ENCODE measurements around the gene ZP4. TPM values are rescaled to one million over a fixed set of nuclear protein-coding genes. Genes with fewer than 3 reads are reported as not detected.

The ZP4 gene
- total and polyA plus RNA-seq, 12 donors = not detected

- Histone ChIP-seq H3K4me3 (no peak overlapping the region), H3K36me3 (no peaks in the 10 kb centered on the region), H3K27ac (no peak overlapping the region), H3K9me3 (no peaks in the 10 kb centered on the region), H3K27me3 (no peaks in the 10 kb centered on the region), H3K4me1 (peaks cover 0 to 9% (median 6%) of the 10 kb centered on the region in 9 donors)
- no peak for DNase-seq
- no peak for ATAC-seq
- intact Hi-C loops (cut with DNase I) = no loop called here
- TF ChIP-seq CTCF (IDR thresholded peaks at IDR 0.05) = no peak
- 61 to 68% methylated on average over 4 of the region's 4 CpGs for WGBS, 2 donors
Measured at GRCh38 chr1:237868817-237869600, 21.7 kb downstream of the ZP4 start.

DNA sequence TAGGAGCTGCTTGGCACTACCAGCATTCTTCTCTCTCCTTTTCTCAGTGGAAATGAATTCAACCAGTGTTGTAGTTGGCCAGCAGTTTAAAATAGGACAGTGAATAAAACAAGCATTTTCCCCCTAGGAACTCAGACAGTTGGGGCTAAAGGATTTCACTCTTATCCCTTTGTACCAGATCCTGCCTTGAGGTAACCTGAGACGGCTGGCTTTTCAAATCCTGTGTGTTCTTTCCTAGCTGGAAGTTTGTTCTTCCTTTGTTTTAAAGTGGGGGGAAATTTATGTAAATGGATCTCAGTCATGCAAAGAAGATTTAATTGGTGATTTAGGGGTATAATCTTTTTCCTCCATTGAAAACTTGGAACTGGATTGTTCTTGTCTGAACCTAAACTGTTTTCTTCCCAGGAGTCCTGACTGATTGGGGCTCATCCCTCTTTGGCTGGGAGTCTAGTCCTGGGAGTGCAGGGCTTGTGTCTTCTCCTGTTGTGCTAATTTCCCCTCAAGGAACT is 23.3 kb downstream of the ZP4 start:
- no peak overlapping the region for H3K4me3 ChIP-seq
- TF ChIP-seq CTCF (IDR thresholded peaks at IDR 0.05) = no peak
- no peaks in the 10 kb centered on the region for H3K27me3 ChIP-seq
- WGBS, 2 donors = 82 to 84% methylated on average over 1 of the region's 1 CpG
- no peaks in the 10 kb centered on the region for H3K36me3 ChIP-seq
- H3K27ac ChIP-seq = no peak overlapping the region
- ATAC-seq (no peak), DNase-seq (no peak)
- intact Hi-C loops (cut with DNase I) = no loop called here
- peaks cover 0 to 11% (median 8%) of the 10 kb centered on the region in 9 donors for H3K4me1 ChIP-seq
- H3K9me3 ChIP-seq = no peaks in the 10 kb centered on the region

DNA sequence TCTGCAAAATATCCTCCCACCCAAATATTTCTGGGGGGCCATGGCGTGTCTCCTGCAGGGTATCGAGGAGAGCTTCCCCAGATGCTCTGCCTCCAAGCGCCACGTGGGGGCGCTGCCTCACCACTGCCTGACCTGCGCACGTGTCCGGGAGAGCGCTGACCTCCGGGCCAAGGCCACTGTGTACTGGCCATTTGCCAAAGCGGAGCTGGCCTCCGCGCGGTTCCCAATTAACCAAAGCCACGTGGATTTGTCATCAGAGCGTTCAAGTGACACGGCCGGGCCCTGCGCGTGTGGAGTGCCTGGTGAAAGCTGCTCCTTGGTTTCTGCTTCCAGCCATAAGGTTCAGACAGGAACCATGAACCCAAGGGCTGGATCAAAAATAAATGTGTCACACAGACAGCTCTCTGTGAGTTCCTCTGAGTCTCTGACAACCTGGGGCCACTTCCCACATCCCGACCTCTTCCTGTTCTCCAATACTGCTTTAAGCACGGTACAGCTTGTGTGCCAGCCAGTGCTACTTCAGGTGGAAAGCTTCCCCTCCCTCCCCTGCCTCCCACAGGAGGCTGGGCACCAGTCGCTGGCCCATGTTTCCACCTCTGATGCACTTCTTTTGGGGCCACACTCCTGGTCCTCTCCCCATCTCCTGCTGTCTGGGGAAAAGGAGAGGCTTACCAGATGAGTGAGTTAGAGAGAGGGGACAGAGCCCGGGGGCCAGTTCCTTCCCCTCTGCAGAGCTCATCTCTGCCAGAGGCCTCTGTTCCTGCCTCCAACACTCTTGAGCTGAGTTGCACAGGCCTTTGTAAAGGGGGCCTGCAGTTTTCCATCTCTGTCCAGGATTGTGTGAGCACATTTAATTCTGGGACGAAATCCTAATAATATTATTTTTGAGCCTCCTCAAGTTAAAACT is 26.1 kb downstream of the ZP4 start:
- Histone ChIP-seq H3K4me3 (peak overlapping the region in 2 of 10 donors; percentile 1 to 20), H3K27me3 (no peaks in the 10 kb centered on the region), H3K9me3 (no peaks in the 10 kb centered on the region), H3K4me1 (peaks cover 0 to 11% (median 8%) of the 10 kb centered on the region in 9 donors), H3K36me3 (no peaks in the 10 kb centered on the region), H3K27ac (no peak overlapping the region)
- intact Hi-C loops (cut with DNase I) = no loop called here
- ATAC-seq (peak; percentile 80 to 92 (median 90)), DNase-seq (peak; percentile 58 to 73)
- 10% methylated on average over 25 of the region's 25 CpGs for WGBS, 2 donors
- peak; percentile 68 to 90 (median 85) for TF ChIP-seq CTCF (IDR thresholded peaks at IDR 0.05)

DNA sequence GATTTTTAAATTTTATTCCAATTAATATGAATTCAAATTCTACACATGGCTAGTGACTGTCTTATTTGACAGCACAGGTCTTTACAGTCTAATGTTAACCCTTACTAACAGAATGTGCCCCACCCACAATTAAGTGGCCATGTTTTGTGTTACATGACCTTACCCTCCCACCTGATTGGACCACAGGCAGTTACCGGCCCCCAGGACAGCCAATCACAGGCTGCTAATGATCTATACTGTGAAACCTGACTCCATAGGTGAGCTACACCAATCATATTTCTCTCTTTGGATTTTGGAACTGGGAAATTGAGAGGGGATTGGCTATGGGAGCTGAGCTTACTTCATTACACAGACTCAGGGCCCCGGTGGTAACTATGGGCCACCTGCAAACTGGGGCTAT is 27.5 kb downstream of the ZP4 start:
- intact Hi-C loops (cut with DNase I) = no loop called here
- no peak for ATAC-seq

More for the DNA sequence above, 27.5 kb downstream of the ZP4 start:
- no peak for TF ChIP-seq CTCF (IDR thresholded peaks at IDR 0.05)
- Histone ChIP-seq H3K27me3 (no peaks in the 10 kb centered on the region), H3K9me3 (no peaks in the 10 kb centered on the region), H3K27ac (no peak overlapping the region), H3K36me3 (no peaks in the 10 kb centered on the region), H3K4me1 (peaks cover 0 to 11% (median 8%) of the 10 kb centered on the region in 9 donors), H3K4me3 (no peak overlapping the region)
- DNase-seq = no peak
- 85 to 87% methylated on average over 2 of the region's 2 CpGs for WGBS, 2 donors

Measured in heart right ventricle (tissue), 16 donors.